Stomach (tissue), 9 donors: ENCODE measurements around the gene FTSJ3. TPM values are rescaled to one million over a fixed set of nuclear protein-coding genes. Genes with fewer than 3 reads are reported as not detected.
A peak's percentile ranks its signal among the peaks of the same experiment; 100 is the strongest.

Experiments used
- DNase-seq, 2 donors: peaks; one replicate each; pipeline versions ENCODE4 v3.0.0 to v3.0.0-alpha.2; 2013 to 2019
- H3K27ac ChIP-seq, 5 donors: fragments of 200-600 bp in 4 of 5; sonication (generic) in 4 of 5; one replicate each; pipeline ENCODE4 v1.5.1; 2013 to 2019; ENCODE audit warnings: mild to moderate bottlenecking in 1 of 5, moderate library complexity in 1 of 5
- H3K27me3 ChIP-seq, 3 donors: fragments of 200-600 bp; sonication (generic); one replicate each; pipeline ENCODE4 v1.5.1; 2017 to 2019; ENCODE audit warnings: mixed run types in 1 of 3
- H3K36me3 ChIP-seq, 4 donors: fragments of 200-600 bp; sonication (generic); 1 replicate in 3 of 4; 2 replicates in 1 of 4; pipeline ENCODE4 v1.5.1; 2016 to 2019
- H3K4me1 ChIP-seq, 4 donors: fragments of 200-600 bp; sonication (generic); one replicate each; pipeline ENCODE4 v1.5.1; 2016 to 2019
- H3K4me3 ChIP-seq, 4 donors: fragments of 200-600 bp; sonication (generic) in 3 of 4; one replicate each; pipeline ENCODE4 v1.5.1; 2016 to 2019; ENCODE audit warnings: mild to moderate bottlenecking in 1 of 4
- H3K9me3 ChIP-seq, 4 donors: fragments of 200-600 bp; sonication (generic); one replicate each; pipeline ENCODE4 v1.5.1; 2016 to 2019
- EP300 ChIP-seq: sonication (generic); formaldehyde crosslinking; IDR thresholded peaks from one replicate; pipeline ENCODE4 v1.6.1; 2017; ENCODE audit warnings: antibody characterized with exemption
- POLR2A ChIP-seq, 4 donors: fragments of 450-650 bp; IDR thresholded peaks; one replicate each; pipeline ENCODE4 v1.6.1; 2016; ENCODE audit warnings: antibody characterized with exemption in 4 of 4, control low read depth in 2 of 4, mild to moderate bottlenecking in 1 of 4, moderate library complexity in 1 of 4
- POLR2AphosphoS5 ChIP-seq, 3 donors: sonication (generic); formaldehyde crosslinking; IDR thresholded peaks; one replicate each; pipeline ENCODE4 v1.6.1; 2016; ENCODE audit warnings: antibody characterized with exemption in 3 of 3
- WGBS, 5 donors: extraction: QIAGEN DNeasy Blood & Tissue Kit in 3 of 5; methylation state at CpG; one replicate each; pipeline versions ENCODE4 v1.1.5 to v1.1.7; 2013 to 2018; 5-methylcytosine and 5-hydroxymethylcytosine counted together
- intact Hi-C: fragments of 100-400 bp; cut with DNase I; formaldehyde crosslinking; loops from one replicate; pipeline ENCODE4 v1.15.1; 2023; ENCODE audit warnings: low total_unique reads
- polyA plus RNA-seq, 3 donors: library from polyadenylated mRNA; stranded (reverse); fragments of 200-250 nt; gene quantifications; one replicate each; pipeline ENCODE4 v1.2.3, GENCODE V29; 2013
- total RNA-seq, 5 donors: library from RNA; depleted of rRNA; stranded (reverse); fragments of >200 nt; gene quantifications; one replicate each; pipeline versions ENCODE4 v1.1.0 to v1.2.3, GENCODE V29; 2014 to 2016
- TF ChIP-seq, protein P1 (sequence below), 7 experiments: fragments of 450-650 bp in 4 of 7; fragments of 200-600 bp in 3 of 7; sonication (generic) in 3 of 7; IDR thresholded peaks; one replicate each; pipeline ENCODE4 v1.5.1; 2016 to 2019; ENCODE audit warnings: antibody characterized with exemption in 7 of 7, control low read depth in 2 of 7, mild to moderate bottlenecking in 1 of 7
- donor health status: healthy with polysubstance abuse.
- donor health status: Bipolar disorder and iron deficiency.
- donor health status: healthy.

Gene FTSJ3
- total and polyA plus RNA-seq, 8 donors, result 3.5 to 54.0 (median 16.6) TPM

DNA sequence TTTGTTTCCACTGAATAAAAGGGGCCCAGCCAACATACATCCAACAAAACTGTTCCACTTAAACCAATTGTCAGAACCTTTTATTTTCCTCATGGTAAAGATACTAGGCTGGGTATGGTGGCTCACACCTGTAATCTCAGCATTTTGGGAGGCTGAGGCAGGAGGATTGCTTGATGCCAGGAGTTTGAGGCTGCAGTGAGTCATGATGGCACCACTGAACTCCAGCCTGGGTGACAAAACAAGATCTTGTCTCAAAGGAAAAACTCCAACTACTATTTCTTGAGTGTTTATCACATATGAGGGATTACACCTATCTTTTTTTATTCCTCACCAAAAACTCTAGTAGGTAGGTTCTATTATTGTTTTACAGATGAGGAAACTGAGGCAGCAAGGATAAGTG is 4.9 kb downstream of the FTSJ3 start:
- Histone ChIP-seq H3K27ac (no peak overlapping the region), H3K4me3 (no peak overlapping the region), H3K9me3 (no peaks in the 10 kb centered on the region), H3K36me3 (peaks cover 78 to 84% (median 82%) of the 10 kb centered on the region in 4 donors), H3K4me1 (peaks cover 15 to 28% (median 21%) of the 10 kb centered on the region in 4 donors), H3K27me3 (no peaks in the 10 kb centered on the region)
- intact Hi-C loops, result no loop called here
- DNase-seq, result no peak
- TF ChIP-seq, protein P1, sequence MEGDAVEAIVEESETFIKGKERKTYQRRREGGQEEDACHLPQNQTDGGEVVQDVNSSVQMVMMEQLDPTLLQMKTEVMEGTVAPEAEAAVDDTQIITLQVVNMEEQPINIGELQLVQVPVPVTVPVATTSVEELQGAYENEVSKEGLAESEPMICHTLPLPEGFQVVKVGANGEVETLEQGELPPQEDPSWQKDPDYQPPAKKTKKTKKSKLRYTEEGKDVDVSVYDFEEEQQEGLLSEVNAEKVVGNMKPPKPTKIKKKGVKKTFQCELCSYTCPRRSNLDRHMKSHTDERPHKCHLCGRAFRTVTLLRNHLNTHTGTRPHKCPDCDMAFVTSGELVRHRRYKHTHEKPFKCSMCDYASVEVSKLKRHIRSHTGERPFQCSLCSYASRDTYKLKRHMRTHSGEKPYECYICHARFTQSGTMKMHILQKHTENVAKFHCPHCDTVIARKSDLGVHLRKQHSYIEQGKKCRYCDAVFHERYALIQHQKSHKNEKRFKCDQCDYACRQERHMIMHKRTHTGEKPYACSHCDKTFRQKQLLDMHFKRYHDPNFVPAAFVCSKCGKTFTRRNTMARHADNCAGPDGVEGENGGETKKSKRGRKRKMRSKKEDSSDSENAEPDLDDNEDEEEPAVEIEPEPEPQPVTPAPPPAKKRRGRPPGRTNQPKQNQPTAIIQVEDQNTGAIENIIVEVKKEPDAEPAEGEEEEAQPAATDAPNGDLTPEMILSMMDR (IDR thresholded peaks at IDR 0.05), result no peak
- no peak for TF ChIP-seq POLR2AphosphoS5 (IDR thresholded peaks at IDR 0.05)
- TF ChIP-seq POLR2A (IDR thresholded peaks at IDR 0.05), result no peak
- no peak for TF ChIP-seq EP300

DNA sequence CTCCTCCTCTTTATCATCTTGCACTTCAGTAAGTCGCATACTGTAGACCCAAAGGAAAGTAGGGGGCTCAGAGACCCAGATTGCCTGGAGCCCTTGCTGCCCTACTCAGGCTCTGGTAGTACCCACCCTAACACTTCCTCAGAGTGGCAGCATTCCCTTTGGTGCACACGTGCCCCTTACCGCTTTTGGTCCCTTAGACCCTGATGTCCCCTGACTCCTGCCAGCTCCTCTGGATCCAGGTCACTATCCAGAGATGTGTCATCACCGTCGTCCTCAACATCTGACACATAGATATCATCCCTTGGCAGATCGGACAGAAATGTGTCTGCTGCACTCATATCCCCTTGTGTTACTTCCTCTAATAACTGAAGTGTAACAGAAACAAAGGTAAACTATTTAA is 5.7 kb downstream of the FTSJ3 start:
- intact Hi-C loops, result no loop called here
- H3K27me3 ChIP-seq, result no peaks in the 10 kb centered on the region
- TF ChIP-seq POLR2A (IDR thresholded peaks at IDR 0.05) (no peak), POLR2AphosphoS5 (IDR thresholded peaks at IDR 0.05) (no peak), EP300 (no peak)
- TF ChIP-seq, protein P1 (IDR thresholded peaks at IDR 0.05), result no peak
- DNase-seq, result no peak
- H3K36me3 ChIP-seq, result peaks cover 85 to 91% (median 89%) of the 10 kb centered on the region in 4 donors
- no peaks in the 10 kb centered on the region for H3K9me3 ChIP-seq
- H3K4me3 ChIP-seq, result no peak overlapping the region
- WGBS, 5 donors, result 72 to 85% (median 79%) methylated on average over 6 of the region's 6 CpGs
- H3K27ac ChIP-seq, result no peak overlapping the region
- peaks cover 15 to 28% (median 21%) of the 10 kb centered on the region in 4 donors for H3K4me1 ChIP-seq

DNA sequence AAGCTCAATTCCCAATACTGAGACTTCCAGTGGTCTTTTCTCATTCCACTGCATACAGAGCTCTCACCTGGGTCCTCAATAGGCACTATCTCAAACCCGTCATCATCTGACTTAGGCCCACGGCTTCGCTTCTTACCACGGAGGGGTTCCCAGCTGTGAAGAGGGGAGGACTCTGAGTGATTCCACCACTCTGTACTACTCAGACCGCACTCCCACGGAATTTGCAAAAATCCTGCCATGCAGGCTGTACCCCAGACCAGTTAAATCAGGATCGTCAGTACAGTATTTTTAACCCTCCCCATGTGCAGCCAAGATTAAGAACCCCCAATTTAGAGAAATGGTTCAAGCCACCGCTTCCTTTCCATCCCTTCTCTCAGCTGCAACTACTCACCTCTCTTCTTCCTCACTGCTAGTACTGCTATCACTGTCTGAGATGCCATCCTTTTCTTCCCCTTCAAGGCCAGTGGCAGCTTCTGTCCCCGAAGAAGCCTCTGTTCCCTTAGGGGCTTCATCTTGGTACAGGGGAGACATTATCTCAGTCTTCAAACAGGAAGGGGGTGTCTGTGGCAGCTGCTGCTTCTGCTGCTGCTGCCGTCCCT is 6.4 kb downstream of the FTSJ3 start:
- TF ChIP-seq POLR2A (IDR thresholded peaks at IDR 0.05), result no peak
- TF ChIP-seq, protein P1 (IDR thresholded peaks at IDR 0.05), result no peak
- TF ChIP-seq POLR2AphosphoS5 (IDR thresholded peaks at IDR 0.05), result no peak
- TF ChIP-seq EP300, result no peak
- H3K9me3 ChIP-seq, result no peaks in the 10 kb centered on the region

DNA sequence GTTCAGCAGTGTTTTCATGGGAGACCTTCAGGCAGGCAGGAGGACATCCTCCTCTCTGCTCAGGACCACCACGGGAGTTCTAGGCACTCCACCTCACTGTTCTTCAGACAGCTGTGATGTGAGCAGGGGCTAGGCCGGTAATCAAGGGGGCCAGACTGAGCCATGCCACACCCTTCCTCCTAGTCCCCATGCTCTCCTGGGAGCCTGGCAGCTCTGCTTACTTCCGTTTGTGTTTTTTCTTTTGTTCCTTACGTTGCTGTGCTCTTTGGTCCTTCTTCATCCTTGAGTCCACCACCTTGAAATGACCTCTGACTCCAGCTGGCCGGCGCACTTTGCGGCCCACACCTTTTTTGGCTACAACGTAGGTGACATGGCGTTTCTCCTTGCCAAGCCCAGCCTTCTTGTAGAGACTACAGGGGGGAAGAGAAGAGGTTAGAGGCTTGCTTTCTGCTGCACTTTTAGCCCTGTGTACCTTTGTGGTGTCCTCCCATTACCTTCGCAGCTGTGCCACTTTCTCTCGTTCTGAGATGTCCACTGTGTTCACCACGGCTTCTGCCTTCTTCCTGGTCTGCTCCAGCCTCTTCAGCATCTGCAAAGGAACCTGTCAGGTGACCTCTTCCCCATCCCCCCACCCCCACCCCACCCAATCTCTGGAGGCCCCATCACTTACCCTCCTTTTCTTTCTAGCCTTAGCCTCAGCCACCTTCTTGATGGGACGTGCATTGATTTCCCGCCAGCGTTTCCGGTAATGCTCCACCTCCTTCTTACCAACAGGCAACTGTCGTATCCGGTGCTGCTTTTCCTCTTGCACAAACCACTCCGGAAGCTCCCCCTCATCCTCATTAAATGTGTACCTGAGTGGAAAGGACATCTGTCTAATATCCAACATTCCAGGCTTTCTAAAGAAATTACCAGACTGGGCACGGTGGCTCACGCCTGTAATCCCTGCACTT is 7.6 kb downstream of the FTSJ3 start:
- peak overlapping the region; percentile 1 to 72 (median 22) for H3K27ac ChIP-seq

More for the DNA sequence above, 6.4 kb downstream of the FTSJ3 start:
- intact Hi-C loops, result no loop called here
- H3K4me1 ChIP-seq, result peaks cover 10 to 23% (median 15%) of the 10 kb centered on the region in 4 donors
- H3K27me3 ChIP-seq, result no peaks in the 10 kb centered on the region
- DNase-seq, result no peak
- H3K36me3 ChIP-seq, result peaks cover 92 to 99% (median 97%) of the 10 kb centered on the region in 4 donors
- WGBS, 5 donors, result 87 to 89% (median 88%) methylated on average over 10 of the region's 10 CpGs
- no peak overlapping the region for H3K4me3 ChIP-seq
- no peak overlapping the region for H3K27ac ChIP-seq

More for the DNA sequence above, 7.6 kb downstream of the FTSJ3 start:
- Histone ChIP-seq H3K9me3 (no peaks in the 10 kb centered on the region), H3K4me1 (peaks cover 0 to 14% (median 6%) of the 10 kb centered on the region in 4 donors), H3K36me3 (peaks cover 96 to 100% (median 100%) of the 10 kb centered on the region in 4 donors), H3K27me3 (no peaks in the 10 kb centered on the region), H3K4me3 (no peak overlapping the region)
- DNase-seq, result no peak
- intact Hi-C loops, result no loop called here
- no peak for TF ChIP-seq POLR2AphosphoS5 (IDR thresholded peaks at IDR 0.05)
- TF ChIP-seq, protein P1 (IDR thresholded peaks at IDR 0.05), result no peak
- TF ChIP-seq EP300, result no peak
- no peak for TF ChIP-seq POLR2A (IDR thresholded peaks at IDR 0.05)
- WGBS, 5 donors, result 52 to 65% (median 57%) methylated on average over 21 of the region's 21 CpGs
